NAMALWA (cell line): ENCODE results near the gene MTREX.
"Not testable (repeated sequence)": the region's sequence is repeated elsewhere in the genome, so short reads cannot be mapped to it uniquely, and the experiment has no call there.

Experiments
- DNase-seq: peaks from one replicate; pipeline ENCODE4 v3.0.0-alpha.2; 2015; ENCODE audit warnings: low spot score

Gene MTREX

DNA sequence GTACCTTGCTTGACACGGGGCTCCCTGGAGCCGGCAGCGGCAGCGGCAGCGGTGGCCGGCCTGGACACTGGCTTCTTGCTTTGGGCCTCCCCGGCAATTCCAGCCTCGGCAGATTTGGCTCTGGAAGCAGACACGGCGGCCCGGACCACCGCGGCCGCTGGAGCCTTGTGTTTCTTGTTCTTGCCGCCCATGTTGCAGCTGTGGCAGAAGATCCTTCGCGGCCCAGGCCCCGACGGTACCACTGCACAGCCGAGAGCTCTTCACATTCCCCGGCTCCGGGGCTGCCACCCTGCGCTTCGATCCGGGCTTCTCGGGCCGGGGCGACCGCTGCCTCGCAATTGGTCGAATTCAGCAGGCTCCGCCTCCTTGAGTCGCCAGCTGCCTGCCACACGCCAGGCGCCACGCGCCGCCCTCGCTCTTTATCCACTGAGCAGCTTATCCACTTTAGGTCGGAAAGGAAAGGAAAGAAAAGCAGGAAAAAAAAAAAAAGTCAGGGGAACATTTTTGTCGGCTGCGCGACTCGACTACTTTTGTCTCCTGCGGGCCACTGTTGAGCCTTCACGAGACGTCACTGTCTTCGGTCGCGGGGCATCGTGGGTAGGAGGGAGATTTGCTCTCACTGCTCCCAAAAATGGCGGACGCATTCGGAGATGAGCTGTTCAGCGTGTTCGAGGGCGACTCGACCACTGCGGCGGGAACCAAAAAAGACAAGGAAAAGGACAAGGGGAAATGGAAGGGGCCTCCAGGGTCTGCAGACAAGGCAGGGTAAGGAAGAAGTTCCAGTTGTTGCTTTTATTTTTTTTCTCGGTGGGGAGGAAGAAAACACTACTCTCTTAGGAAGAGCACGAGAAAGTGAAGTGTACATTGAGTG is at the start of gene MTREX, which contains the start of gene DHX29:
TSS of gene MTREX (plus strand) at position 607 of the 871 bp plus-strand sequence. CDS start at position 632, 25 bp downstream.
TSS of gene DHX29 (minus strand) at position 312 of the 871 bp plus-strand sequence. CDS start at position 191, 121 bp downstream.
- peak; percentile 86 for DNase-seq

- no peak for DNase-seq
These were observed 49.5 kb upstream of the MTREX start for GRCh38 chr5:55258339-55258738.

DNA sequence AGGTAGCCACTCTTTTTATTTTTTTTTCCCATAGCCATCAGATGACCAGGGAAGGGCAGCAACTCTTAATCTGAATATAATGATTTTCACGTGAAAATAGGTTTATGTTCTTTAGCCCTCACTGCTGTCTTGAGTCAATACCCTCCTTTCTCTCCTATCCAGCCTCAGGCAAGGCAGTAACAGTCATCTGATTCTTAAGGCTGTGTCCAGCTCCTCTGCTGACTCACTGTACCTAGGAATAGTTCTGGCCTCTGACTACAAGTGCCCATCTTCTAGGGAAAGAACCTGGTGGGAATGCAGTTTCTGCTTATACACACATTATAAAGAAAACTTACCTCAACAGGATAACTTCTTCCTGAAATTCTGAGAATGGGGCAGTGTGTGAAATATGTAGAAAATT is 31.0 kb upstream of the MTREX start:
- DNase-seq: no peak

DNA sequence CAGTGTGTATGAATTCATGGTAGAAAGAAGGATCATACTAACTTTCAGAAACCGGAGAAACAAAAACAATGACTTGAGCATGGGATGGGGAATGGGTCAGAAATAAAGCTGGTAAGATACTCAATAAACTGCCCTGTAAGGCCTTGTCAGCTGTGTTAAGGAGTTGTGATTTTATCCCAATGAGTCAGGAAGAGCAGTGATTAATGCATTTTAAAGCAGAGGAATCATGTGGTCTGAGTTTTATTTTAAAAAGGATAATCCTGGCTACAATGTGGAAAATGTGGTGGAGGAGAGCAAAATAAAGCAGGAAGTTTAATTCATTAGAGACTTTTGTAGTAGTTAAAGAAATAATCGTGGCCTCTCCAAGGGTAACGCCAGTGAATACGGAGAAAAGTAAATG is 29.0 kb upstream of the MTREX start:
- DNase-seq: no peak

- DNase-seq: no peak
These were observed 21.3 kb upstream of the MTREX start for GRCh38 chr5:55286411-55286933.

DNA sequence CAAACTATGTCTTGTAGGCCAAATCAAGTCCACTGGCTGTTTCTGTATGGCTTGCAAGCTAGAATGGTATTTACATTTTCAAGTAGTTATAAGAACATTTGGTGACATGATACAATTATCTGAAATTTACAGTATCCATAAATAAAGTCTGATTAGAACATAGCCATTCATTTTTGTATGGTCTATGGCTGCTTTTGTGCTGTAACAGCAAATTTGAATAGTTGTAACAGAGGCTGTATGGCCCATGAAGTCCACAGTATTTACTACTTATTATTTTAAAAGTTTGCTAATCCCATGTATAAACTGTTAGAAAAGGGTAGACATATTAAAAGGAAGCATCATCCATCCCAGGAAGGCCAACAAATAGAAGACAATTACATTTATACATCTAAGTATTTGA is 18.0 kb upstream of the MTREX start:
- no peak for DNase-seq

GRCh38 chr5:55290991-55291390 is 16.8 kb upstream of the MTREX start:
- DNase-seq: no peak

DNA sequence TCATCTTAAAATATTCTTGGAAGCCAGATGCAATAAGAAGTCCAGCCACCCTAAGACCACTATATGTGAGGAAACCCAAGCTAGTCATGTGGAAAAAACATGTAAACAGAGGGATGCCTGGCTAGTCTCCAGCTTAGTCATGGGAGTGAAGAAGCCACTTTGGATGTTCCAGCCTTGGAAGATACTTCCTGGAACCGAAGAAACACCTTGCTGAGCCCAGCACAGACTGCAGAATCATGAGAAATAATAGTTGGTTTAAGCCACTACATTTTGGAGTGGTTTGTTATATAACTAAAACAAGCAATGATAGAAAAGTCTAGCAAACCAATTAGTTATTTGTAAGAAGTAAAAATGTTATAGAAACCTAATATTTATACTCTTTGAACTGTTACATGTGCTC is 12.9 kb upstream of the MTREX start:
- DNase-seq: no peak

DNA sequence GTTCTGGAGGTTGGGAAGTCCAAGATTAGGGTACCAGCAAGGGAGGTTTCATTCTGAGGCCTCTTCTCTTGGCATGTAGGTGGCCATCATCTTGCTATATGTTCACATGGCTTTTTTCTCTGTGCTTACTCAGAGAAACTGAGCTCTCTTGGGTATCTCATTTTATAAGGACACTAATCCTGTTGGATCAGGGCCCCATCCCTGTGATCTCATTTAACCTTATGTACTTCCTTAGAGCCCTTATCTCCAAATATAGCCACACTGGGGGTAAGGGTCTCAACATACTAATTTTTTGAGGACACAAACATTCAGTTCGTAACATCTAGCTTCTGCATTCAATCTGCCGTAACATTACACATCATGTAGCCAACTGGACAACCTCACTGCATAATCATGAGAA is 6.9 kb upstream of the MTREX start:
- DNase-seq: no peak

DNA sequence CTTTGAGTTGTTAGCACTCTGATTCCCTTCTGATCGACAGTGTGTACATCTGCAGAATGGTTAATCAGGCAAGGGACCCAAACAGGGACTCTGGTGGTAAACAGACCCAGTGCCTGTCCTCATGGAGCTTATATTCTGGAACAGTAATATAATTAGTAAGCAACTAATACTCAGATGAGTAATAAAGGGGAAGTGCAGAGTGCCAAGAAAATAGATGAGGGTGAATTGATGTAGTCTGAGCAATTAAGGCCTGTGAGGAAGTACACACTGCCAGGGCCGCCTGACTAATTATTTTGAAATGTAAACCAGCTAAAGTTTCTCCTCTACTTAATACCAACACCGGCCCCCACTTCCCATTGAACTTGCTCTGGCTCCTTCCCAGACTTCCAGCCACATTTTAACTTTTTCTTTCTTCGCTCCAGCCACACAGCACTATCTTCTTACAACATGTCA is 4.5 kb upstream of the MTREX start:
- DNase-seq: no peak

- DNase-seq: no peak
These were observed 3.2 kb upstream of the MTREX start for GRCh38 chr5:55304584-55304983.

DNA sequence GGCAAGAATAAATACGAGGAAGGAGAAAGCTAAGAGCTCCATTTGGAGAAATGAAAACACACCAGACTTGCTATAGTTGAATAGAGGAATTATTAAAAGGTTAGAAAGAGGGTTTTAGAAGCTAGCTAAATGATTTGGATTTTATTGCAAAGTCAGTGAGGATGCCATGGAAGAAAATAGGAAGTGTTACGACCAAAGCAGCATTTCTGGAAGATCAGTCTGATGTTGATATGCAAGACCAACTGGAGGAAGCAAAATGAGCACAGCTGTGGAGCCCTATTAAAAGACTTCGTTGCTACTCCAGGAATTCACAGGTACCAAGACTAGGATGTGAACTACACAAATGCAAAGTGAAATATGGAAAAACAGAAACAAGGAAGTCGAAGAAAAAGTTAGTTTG is 2.4 kb upstream of the MTREX start:
- no peak for DNase-seq

GRCh38 chr5:55306641-55307382 is 977 bp upstream of the MTREX start:
- DNase-seq: peak; percentile 32

GRCh38 chr5:55308254-55308836 is 556 bp downstream of the MTREX start:
- peak; percentile 58 for DNase-seq

DNA sequence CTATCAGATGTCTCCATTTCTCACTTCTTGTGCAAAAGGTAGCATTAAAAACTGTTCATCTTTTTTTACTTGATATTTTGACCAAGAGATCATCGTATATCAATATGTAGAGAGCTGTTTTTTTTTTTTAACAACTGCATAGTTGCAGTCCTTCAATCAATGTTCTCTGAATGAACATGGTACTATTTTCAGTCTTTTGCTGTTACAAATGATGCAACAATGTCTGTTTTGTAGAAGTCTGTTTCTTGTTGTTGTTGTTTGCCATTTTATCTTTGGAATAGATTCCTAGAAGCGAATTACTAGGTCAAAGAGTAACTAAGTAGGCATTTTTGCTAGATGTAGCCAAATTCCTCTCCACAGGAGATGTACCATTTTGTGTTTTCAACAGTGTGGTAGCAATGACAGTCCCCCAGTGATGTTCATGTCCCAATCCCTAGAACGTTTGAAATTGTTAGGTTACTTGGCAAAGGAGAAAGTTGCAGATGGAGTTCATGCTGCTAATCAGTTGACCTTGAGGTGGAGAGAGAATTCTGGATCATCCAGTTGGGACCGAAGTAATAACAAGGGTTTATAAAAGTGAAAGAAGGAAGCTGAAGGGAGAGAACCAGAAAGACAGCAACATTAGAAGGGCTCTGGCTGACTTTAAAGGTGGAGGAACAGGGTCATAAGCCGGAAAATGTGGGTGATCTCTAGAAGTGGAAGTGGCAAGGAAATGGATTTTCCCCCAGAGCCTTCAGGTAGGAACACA is 6.3 kb downstream of the MTREX start:
- DNase-seq: no peak

GRCh38 chr5:55316289-55316688 is 8.5 kb downstream of the MTREX start:
- no peak for DNase-seq

- no peak for DNase-seq
These were observed 9.0 kb downstream of the MTREX start for GRCh38 chr5:55316837-55317236.

DNA sequence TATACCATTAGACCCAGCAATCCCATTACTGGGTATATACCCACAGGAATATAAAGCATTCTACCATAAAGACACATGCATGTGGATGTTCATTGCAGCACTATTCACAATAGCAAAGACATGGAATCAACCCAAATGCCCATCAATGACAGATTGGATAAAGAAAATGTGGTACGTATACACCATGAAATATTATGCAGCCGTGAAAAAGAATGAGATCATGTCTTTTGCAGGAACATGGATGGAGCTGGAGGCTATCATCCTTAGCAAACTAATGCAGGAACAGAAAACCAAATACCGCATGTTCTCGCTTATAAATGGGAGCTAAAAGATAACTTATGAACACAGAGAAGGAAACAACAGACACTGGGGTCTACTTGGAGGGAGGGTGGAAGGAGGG is 10.4 kb downstream of the MTREX start:
- DNase-seq: not testable (repeated sequence)

DNA sequence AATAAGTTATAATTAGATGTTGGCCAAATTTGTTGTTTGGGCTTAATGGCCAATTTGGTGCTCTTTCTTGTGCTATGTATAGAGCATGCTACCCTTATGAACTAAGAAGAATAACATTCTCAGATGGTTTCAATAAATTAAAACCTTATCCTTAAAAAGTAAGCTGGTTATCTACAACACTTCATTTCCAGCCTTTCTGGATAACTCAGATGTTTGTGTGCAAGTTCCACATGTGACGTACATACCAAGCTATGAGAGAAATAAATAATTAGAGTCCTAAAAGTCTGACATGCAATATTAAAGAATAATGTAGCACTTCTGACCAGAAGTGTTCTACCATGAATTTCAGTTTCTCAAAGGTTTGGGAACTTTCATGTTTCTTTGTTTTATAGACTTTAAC is 11.7 kb downstream of the MTREX start:
- no peak for DNase-seq

DNA sequence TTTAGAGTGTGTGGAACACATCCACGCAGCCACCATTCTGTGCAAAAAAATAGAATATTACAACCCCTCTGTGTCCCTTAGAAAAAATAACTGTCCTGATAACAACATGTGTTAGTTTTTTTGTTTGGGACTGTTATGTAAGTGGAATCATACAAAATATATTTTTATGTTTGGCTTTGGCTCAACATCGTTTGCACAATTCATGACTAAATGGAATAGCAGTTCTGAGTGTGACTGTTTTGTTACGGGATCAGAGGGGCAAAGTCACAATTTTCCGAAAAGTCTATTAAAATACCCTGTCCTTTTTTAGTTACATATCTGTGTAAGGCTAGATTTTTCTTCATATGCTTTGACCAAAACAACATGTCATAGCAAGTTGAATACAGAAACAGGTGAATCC is 12.8 kb downstream of the MTREX start:
- DNase-seq: no peak

DNA sequence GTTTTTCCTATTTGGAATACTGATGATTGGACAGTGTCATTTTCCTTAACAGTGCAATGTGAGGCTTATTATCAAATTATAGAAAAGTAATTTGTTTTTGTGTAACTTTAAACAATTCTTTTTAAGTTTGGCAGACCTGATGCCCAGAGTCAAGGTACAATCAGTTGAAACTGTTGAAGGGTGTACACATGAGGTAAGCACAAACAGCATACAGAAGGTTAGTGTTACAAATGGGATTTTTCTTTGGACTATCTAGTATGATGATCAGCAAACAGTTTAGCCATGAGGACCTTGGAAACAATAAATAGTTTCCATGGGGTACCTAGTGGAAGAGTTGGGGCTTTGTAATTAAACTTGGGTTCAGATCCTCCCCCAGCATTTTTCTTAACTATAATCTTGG is 16.2 kb downstream of the MTREX start:
- no peak for DNase-seq
